22Rv1 (cell line): ENCODE measurements around the gene SBDS.
A peak's percentile ranks its signal among the peaks of the same experiment; 100 is the strongest.
"Not testable (repeated sequence)": the region's sequence is repeated elsewhere in the genome, so short reads cannot be mapped to it uniquely, and the experiment has no call there.

Experiments used
- ZFX ChIP-seq: fragments of 450-650 bp; IDR thresholded peaks from 2 replicates; pipeline ENCODE4 v1.6.1; 2017; ENCODE audit warnings: antibody characterized with exemption, borderline replicate concordance
- TF ChIP-seq, protein P1 (sequence below): fragments of 450-650 bp; IDR thresholded peaks from 2 replicates; pipeline ENCODE4 v1.5.1; 2017; ENCODE audit warnings: mild to moderate bottlenecking

DNA sequence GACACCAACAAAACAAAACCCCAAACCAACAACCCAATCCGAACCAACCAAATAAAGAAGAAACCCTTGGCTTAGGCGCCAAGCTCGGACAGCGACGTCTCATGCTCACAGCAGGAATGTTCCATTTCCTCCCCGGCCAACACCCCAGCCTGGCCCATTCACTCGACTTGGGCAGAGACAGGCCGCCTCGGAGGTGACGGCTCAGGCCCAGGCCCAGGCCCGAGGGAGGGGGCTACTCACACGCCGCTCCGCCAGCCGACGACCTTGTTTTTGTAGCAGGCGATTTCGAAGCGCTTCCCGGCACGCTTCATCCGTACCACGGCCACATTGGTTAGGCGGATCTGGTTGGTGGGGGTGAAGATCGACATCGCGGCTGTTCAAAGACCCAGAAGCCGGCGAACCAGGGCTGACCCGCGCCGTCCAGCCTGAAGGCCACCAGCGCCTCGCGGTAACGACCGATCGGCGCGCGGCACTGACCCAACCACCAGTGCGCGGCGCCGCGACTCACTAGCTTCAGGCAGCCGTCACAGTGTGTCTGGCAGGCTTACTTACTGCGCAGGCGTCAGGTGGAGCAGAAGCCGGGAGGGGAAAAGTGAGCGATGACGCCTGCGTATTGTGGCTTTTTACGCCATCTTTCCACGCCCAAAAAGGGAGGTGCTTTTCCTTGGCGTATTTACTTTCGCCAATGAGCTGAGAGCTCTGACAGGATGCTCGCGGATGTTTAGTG, at the start of gene SBDS:
- TF ChIP-seq, protein P1, sequence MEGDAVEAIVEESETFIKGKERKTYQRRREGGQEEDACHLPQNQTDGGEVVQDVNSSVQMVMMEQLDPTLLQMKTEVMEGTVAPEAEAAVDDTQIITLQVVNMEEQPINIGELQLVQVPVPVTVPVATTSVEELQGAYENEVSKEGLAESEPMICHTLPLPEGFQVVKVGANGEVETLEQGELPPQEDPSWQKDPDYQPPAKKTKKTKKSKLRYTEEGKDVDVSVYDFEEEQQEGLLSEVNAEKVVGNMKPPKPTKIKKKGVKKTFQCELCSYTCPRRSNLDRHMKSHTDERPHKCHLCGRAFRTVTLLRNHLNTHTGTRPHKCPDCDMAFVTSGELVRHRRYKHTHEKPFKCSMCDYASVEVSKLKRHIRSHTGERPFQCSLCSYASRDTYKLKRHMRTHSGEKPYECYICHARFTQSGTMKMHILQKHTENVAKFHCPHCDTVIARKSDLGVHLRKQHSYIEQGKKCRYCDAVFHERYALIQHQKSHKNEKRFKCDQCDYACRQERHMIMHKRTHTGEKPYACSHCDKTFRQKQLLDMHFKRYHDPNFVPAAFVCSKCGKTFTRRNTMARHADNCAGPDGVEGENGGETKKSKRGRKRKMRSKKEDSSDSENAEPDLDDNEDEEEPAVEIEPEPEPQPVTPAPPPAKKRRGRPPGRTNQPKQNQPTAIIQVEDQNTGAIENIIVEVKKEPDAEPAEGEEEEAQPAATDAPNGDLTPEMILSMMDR, result peak; percentile 61
- TF ChIP-seq ZFX, result not testable (repeated sequence)
